HG03095 (cell line): Measurements from ENCODE around the gene PRLH.

ENCODE experiments used
- ATAC-seq: cut with Tn5 transposase; IDR thresholded peaks from one replicate; pipeline ENCODE4 v1.9.1; 2021; ENCODE audit warnings: moderate library complexity; ENCODE audit not compliant: unreplicated experiment

Gene PRLH

GRCh38 chr2:237538901-237539300 lies 27.5 kb upstream of the PRLH start:
- no peak for ATAC-seq

- no peak for ATAC-seq
Measured at GRCh38 chr2:237539681-237540080, 26.7 kb upstream of the PRLH start.

- ATAC-seq = no peak
Measured at GRCh38 chr2:237540223-237540775, 26.1 kb upstream of the PRLH start.

- no peak for ATAC-seq
Measured at GRCh38 chr2:237540823-237541222, 25.6 kb upstream of the PRLH start.

- ATAC-seq = no peak
Measured at GRCh38 chr2:237541243-237541642, 25.1 kb upstream of the PRLH start.

GRCh38 chr2:237542001-237542704 lies 24.2 kb upstream of the PRLH start:
- ATAC-seq = no peak

GRCh38 chr2:237546040-237546875 lies 20.1 kb upstream of the PRLH start:
- ATAC-seq = no peak

GRCh38 chr2:237546876-237547395 lies 19.4 kb upstream of the PRLH start:
- no peak for ATAC-seq

- ATAC-seq = no peak
Measured at GRCh38 chr2:237547841-237548416, 18.4 kb upstream of the PRLH start.

GRCh38 chr2:237549216-237549615 lies 17.2 kb upstream of the PRLH start:
- ATAC-seq = no peak

GRCh38 chr2:237549643-237550415 lies 16.5 kb upstream of the PRLH start:
- ATAC-seq = no peak

- no peak for ATAC-seq
Measured at GRCh38 chr2:237551071-237551574, 15.3 kb upstream of the PRLH start.

GRCh38 chr2:237552908-237553307 lies 13.5 kb upstream of the PRLH start:
- no peak for ATAC-seq

GRCh38 chr2:237553948-237554347 lies 12.4 kb upstream of the PRLH start:
- ATAC-seq = no peak

GRCh38 chr2:237555560-237555959 lies 10.8 kb upstream of the PRLH start:
- ATAC-seq = no peak

GRCh38 chr2:237556773-237557632 lies 9.4 kb upstream of the PRLH start:
- peak; percentile 90 for ATAC-seq

GRCh38 chr2:237557633-237558015 lies 8.8 kb upstream of the PRLH start:
- peak; percentile 17 for ATAC-seq

- no peak for ATAC-seq
Measured at GRCh38 chr2:237558961-237559641, 7.3 kb upstream of the PRLH start.

- no peak for ATAC-seq
Measured at GRCh38 chr2:237561221-237561620, 5.2 kb upstream of the PRLH start.
